HG03575 (cell line): Measurements from ENCODE around the gene POLR3C.
"Not testable (repeated sequence)": the region's sequence is repeated elsewhere in the genome, so short reads cannot be mapped to it uniquely, and the experiment has no call there.

ENCODE experiments used
- ATAC-seq: cut with Tn5 transposase; IDR thresholded peaks from one replicate; pipeline ENCODE4 v1.9.1; 2021; ENCODE audit not compliant: unreplicated experiment, insufficient number of reproducible peaks, low FRiP score; ENCODE audit errors: extremely low read depth

POLR3C gene

GRCh38 chr1:145812977-145813810, 10.8 kb upstream of the POLR3C start:
- not testable (repeated sequence) for ATAC-seq

- not testable (repeated sequence) for ATAC-seq
These were observed 5.9 kb upstream of the POLR3C start for GRCh38 chr1:145818095-145818494.

GRCh38 chr1:145822779-145823331, 1.1 kb upstream of the POLR3C start:
- not testable (repeated sequence) for ATAC-seq

- no peak for ATAC-seq
These were observed 471 bp downstream of the POLR3C start for GRCh38 chr1:145824499-145824842.

GRCh38 chr1:145826030-145826429, 2.0 kb downstream of the POLR3C start:
- no peak for ATAC-seq

- ATAC-seq, result no peak
These were observed 4.0 kb downstream of the POLR3C start for GRCh38 chr1:145827966-145828365.

- no peak for ATAC-seq
These were observed 4.5 kb downstream of the POLR3C start for GRCh38 chr1:145828367-145829026.

GRCh38 chr1:145830810-145831209, 6.8 kb downstream of the POLR3C start:
- ATAC-seq, result not testable (repeated sequence)

GRCh38 chr1:145837656-145838055, 13.7 kb downstream of the POLR3C start:
- ATAC-seq, result no peak

- ATAC-seq, result no peak
These were observed 19.0 kb downstream of the POLR3C start for GRCh38 chr1:145843031-145843430.

- no peak for ATAC-seq
These were observed 21.1 kb downstream of the POLR3C start for GRCh38 chr1:145845144-145845513.

GRCh38 chr1:145845514-145846161, 21.6 kb downstream of the POLR3C start, which contains the start of gene NUDT17:
Gene NUDT17, plus strand, starts transcription at chr1:145845630. Its CDS starts 11 bp downstream, at chr1:145845641.
- no peak for ATAC-seq

GRCh38 chr1:145846201-145846612, 22.2 kb downstream of the POLR3C start:
- no peak for ATAC-seq

- ATAC-seq, result no peak
These were observed 23.8 kb downstream of the POLR3C start for GRCh38 chr1:145847827-145848226.

- no peak for ATAC-seq
These were observed 25.6 kb downstream of the POLR3C start for GRCh38 chr1:145849356-145850160.

GRCh38 chr1:145855426-145855948, 31.5 kb downstream of the POLR3C start:
- ATAC-seq, result no peak

GRCh38 chr1:145857170-145857569, 33.2 kb downstream of the POLR3C start:
- no peak for ATAC-seq

- ATAC-seq, result no peak
These were observed 34.4 kb downstream of the POLR3C start for GRCh38 chr1:145858238-145858900.
